IMR-90 (cell line): ENCODE results near the gene C1QL4. TPM values are rescaled to one million over a fixed set of nuclear protein-coding genes. Genes with fewer than 3 reads are reported as not detected.

ENCODE experiments used
- ATAC-seq: fragments of 200-7000 bp; cut with Tn5 transposase; 2 replicates; pipeline ENCODE4 v1.9.1; 2020; ENCODE audit warnings: low read depth, mild to moderate bottlenecking, moderate library complexity
- BruUV-seq: library from RNA; stranded (reverse); fragments of 400-500 nt; replicated peaks from 2 replicates; lab custom pipeline; 2021; lab: Mats Ljungman, UMichigan
- CTCF ChIA-PET: fragments of 300-600 bp; formaldehyde crosslinking; extraction: SDS; loops from one replicate; lab custom pipeline; 2021; ENCODE audit warnings: antibody characterized with exemption; lab: Yijun Ruan, JAX
- POLR2A ChIA-PET: fragments of 300-600 bp; sonication (Branson Sonifier 250); formaldehyde crosslinking; loops from one replicate; lab custom pipeline; 2022; ENCODE audit warnings: antibody characterized with exemption; ENCODE audit not compliant: unreplicated experiment; lab: Charles Lee
- DNase-seq: peaks from one replicate; pipeline ENCODE4 v3.0.0; 2013
- H2AFZ ChIP-seq: replicated peaks from 2 replicates; pipeline ENCODE3; 2013; ENCODE audit warnings: low read length, mild to moderate bottlenecking; ENCODE audit not compliant: poor library complexity
- H2AK5ac ChIP-seq: 2 replicates; pipeline ENCODE4 v1.6.1; 2013; ENCODE audit warnings: low read depth, low read length, inconsistent platforms
- H2AK9ac ChIP-seq: replicated peaks from 2 replicates; pipeline ENCODE3; 2013; ENCODE audit warnings: mild to moderate bottlenecking, low read depth, low read length, moderate library complexity; ENCODE audit not compliant: poor library complexity
- H2BK120ac ChIP-seq: 2 replicates; pipeline ENCODE4 v1.6.1; 2013; ENCODE audit warnings: low read depth, low read length, inconsistent platforms
- H2BK15ac ChIP-seq: 3 replicates; pipeline ENCODE4 v1.6.1; 2013; ENCODE audit warnings: low read depth, low read length, inconsistent platforms
- H2BK20ac ChIP-seq: 2 replicates; pipeline ENCODE4 v1.6.1; 2013; ENCODE audit warnings: low read depth, mild to moderate bottlenecking, inconsistent platforms, low read length, moderate library complexity
- H2BK5ac ChIP-seq: 2 replicates; pipeline ENCODE4 v1.6.1; 2013; ENCODE audit warnings: mild to moderate bottlenecking, low read depth, low read length, inconsistent platforms; ENCODE audit not compliant: poor library complexity, severe bottlenecking
- H3K14ac ChIP-seq: replicated peaks from 2 replicates; pipeline ENCODE4 v1.6.1; 2013; ENCODE audit warnings: low read depth, low read length, inconsistent platforms
- H3K18ac ChIP-seq: 2 replicates; pipeline ENCODE4 v1.6.1; 2013; ENCODE audit warnings: low read depth, low read length, control low read depth
- H3K23ac ChIP-seq: 2 replicates; pipeline ENCODE4 v1.6.1; 2013; ENCODE audit warnings: low read depth, low read length, inconsistent platforms
- H3K27ac ChIP-seq: 2 replicates; pipeline ENCODE4 v1.5.1; 2013; ENCODE audit warnings: mild to moderate bottlenecking, control low read depth, low read length; ENCODE audit not compliant: insufficient read depth
- H3K27me3 ChIP-seq: 2 replicates; pipeline ENCODE4 v1.6.1; 2013; ENCODE audit warnings: low read length; ENCODE audit not compliant: control insufficient read depth, insufficient read depth
- H3K36me3 ChIP-seq: 2 replicates; pipeline ENCODE4 v1.6.1; 2013; ENCODE audit warnings: low read length, mixed read lengths; ENCODE audit not compliant: control insufficient read depth, insufficient read depth
- H3K4ac ChIP-seq: 2 replicates; pipeline ENCODE4 v1.6.1; 2013; ENCODE audit warnings: low read depth, low read length, inconsistent platforms
- H3K4me1 ChIP-seq: 2 replicates; pipeline ENCODE4 v1.6.1; 2013; ENCODE audit warnings: low read length, mixed read lengths; ENCODE audit not compliant: control insufficient read depth, insufficient read depth
- H3K4me2 ChIP-seq: 2 replicates; pipeline ENCODE4 v1.6.1; 2013; ENCODE audit warnings: low read depth, mild to moderate bottlenecking, control low read depth, low read length, moderate library complexity
- H3K4me3 ChIP-seq: 2 replicates; pipeline ENCODE4 v1.5.1; 2013; ENCODE audit warnings: low read depth, mild to moderate bottlenecking, control low read depth, low read length, moderate library complexity; ENCODE audit not compliant: insufficient read depth
- H3K56ac ChIP-seq: 2 replicates; pipeline ENCODE4 v1.6.1; 2013; ENCODE audit warnings: low read length, inconsistent platforms; ENCODE audit not compliant: insufficient read depth; ENCODE audit errors: extremely low read depth
- H3K79me1 ChIP-seq, 2 experiments: 2 replicates each; pipeline ENCODE4 v1.6.1; 2013; ENCODE audit warnings: low read length in 2 of 2, inconsistent platforms in 1 of 2, low read depth in 1 of 2
- H3K9ac ChIP-seq: 2 replicates; pipeline ENCODE4 v1.6.1; 2013; ENCODE audit warnings: low read depth, low read length, control low read depth
- H3K9me1 ChIP-seq: 2 replicates; pipeline ENCODE4 v1.6.1; 2013; ENCODE audit warnings: low read length, inconsistent platforms; ENCODE audit not compliant: insufficient read depth
- H3K9me3 ChIP-seq: 2 replicates; pipeline ENCODE4 v1.6.1; 2013; ENCODE audit warnings: low read length; ENCODE audit not compliant: control insufficient read depth, insufficient read depth
- H4K20me1 ChIP-seq: 2 replicates; pipeline ENCODE4 v1.6.1; 2013; ENCODE audit warnings: low read length, inconsistent platforms; ENCODE audit not compliant: insufficient read depth
- H4K5ac ChIP-seq: 2 replicates; pipeline ENCODE4 v1.6.1; 2013; ENCODE audit warnings: mild to moderate bottlenecking, low read depth, low read length, control low read depth
- H4K8ac ChIP-seq, 2 experiments: 2 replicates each; pipeline ENCODE4 v1.6.1; 2013; ENCODE audit warnings: low read depth in 2 of 2, low read length in 2 of 2, control low read depth in 1 of 2, inconsistent platforms in 1 of 2
- H4K91ac ChIP-seq: 2 replicates; pipeline ENCODE4 v1.6.1; 2013; ENCODE audit warnings: low read depth, low read length, inconsistent platforms; ENCODE audit not compliant: insufficient read depth
- BHLHE40 ChIP-seq: fragments of 150-350 bp; IDR thresholded peaks from 2 replicates; pipeline ENCODE4 v1.6.1; 2016; ENCODE audit warnings: mild to moderate bottlenecking, low read depth, low read length
- CEBPB ChIP-seq: IDR thresholded peaks from 2 replicates; pipeline ENCODE4 v1.6.1; 2012; ENCODE audit warnings: low read depth, low read length, improper control_type of control experiment
- CHD1 ChIP-seq: IDR thresholded peaks from 2 replicates; pipeline ENCODE4 v1.6.1; 2012; ENCODE audit warnings: low read depth, low read length, improper control_type of control experiment
- CTCF ChIP-seq: conservative IDR thresholded peaks from 2 replicates; pipeline ENCODE4 v1.5.1; 2012; ENCODE audit warnings: mild to moderate bottlenecking, low read depth, low read length, improper control_type of control experiment
- ELK1 ChIP-seq: fragments of 150-350 bp; IDR thresholded peaks from 2 replicates; pipeline ENCODE4 v1.6.1; 2016; ENCODE audit warnings: low read depth, mild to moderate bottlenecking, low read length, moderate library complexity, borderline replicate concordance
- FOS ChIP-seq: fragments of 150-350 bp; IDR thresholded peaks from 2 replicates; pipeline ENCODE4 v1.6.1; 2016; ENCODE audit warnings: low read depth, low read length
- MXI1 ChIP-seq: IDR thresholded peaks from 2 replicates; pipeline ENCODE4 v1.6.1; 2012; ENCODE audit warnings: low read depth, mild to moderate bottlenecking, low read length, moderate library complexity, borderline replicate concordance
- NFE2L2 ChIP-seq: fragments of 150-350 bp; IDR thresholded peaks from 2 replicates; pipeline ENCODE4 v1.6.1; 2016; ENCODE audit warnings: low read depth, mild to moderate bottlenecking, low read length
- RAD21 ChIP-seq: IDR thresholded peaks from 2 replicates; pipeline ENCODE4 v1.6.1; 2012; ENCODE audit warnings: low read length, improper control_type of control experiment
- RCOR1 ChIP-seq: IDR thresholded peaks from 2 replicates; pipeline ENCODE4 v1.6.1; 2012; ENCODE audit warnings: mild to moderate bottlenecking, low read length, improper control_type of control experiment; ENCODE audit not compliant: insufficient replicate concordance
- RFX5 ChIP-seq: IDR thresholded peaks from 2 replicates; pipeline ENCODE4 v1.8.0; 2012; ENCODE audit warnings: low read depth, mild to moderate bottlenecking, low read length, moderate library complexity
- SMC3 ChIP-seq: fragments of 150-350 bp; IDR thresholded peaks from 2 replicates; pipeline ENCODE4 v1.6.1; 2016; ENCODE audit warnings: low read depth, mild to moderate bottlenecking, antibody characterized with exemption, low read length, moderate library complexity
- dilution Hi-C: fragments of 300-500 bp; cut with HindIII; formaldehyde crosslinking; loops from one replicate; pipeline ENCODE4 v1.14.3; 2018; ENCODE audit warnings: low sequenced_read_pairs; ENCODE audit not compliant: unreplicated experiment
- in situ Hi-C: fragments of 300-500 bp; cut with MboI; formaldehyde crosslinking; loops from 3 replicates; pipeline ENCODE4 v1.14.3; 2019; ENCODE audit warnings: low sequenced_read_pairs, inconsistent platforms, mixed read lengths
- intact Hi-C: fragments of 100-400 bp; cut with micrococcal nuclease; formaldehyde crosslinking; loops from 2 replicates; pipeline ENCODE4 v1.10.0; 2022
- polyA plus RNA-seq, 3 experiments: library from polyadenylated mRNA; depleted of rRNA; stranded (reverse); fragments of >200 nt; gene quantifications; 2 replicates each; pipeline ENCODE4 v1.2.3, GENCODE V29; 2012; ENCODE audit warnings: low replicate concordance in 1 of 3
- total RNA-seq: library from RNA; depleted of rRNA; stranded (reverse); fragments of >200 nt; gene quantifications from 2 replicates; pipeline ENCODE4 v1.2.3, GENCODE V29; 2012

The C1QL4 gene
- total and polyA plus RNA-seq, 2 of the 4 experiments (the other 2 are of a cell fraction): 0.18 to 0.46 TPM

DNA sequence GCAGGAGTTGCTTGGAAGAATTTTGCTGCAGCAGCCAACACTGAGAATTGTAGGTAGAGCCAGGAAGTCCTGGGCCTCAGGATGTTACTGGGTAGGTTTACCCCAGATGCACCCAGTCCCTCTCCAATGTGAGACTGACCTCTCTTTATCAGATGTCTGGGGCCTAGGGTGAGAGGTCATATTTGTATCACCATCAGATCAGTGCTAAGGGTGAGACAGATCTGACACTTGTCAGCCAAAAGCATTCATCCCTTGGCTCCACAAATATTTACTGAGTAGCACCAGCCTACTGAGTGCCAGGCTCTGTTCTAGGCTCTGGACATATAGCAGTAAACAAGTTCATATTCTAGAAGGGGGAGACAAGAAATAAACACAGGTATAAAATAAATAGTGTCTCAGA, 9.6 kb downstream of the C1QL4 start:
- Histone ChIP-seq H3K23ac (no peak overlapping the region), H3K4me2 (no peak overlapping the region), H2BK120ac (no peak overlapping the region), H2BK5ac (no peak overlapping the region), H4K91ac (no peak overlapping the region), H3K4me1 (peaks cover 6% of the 10 kb centered on the region; the same call in 1 of the 2 replicates), H3K56ac (no peak overlapping the region), H3K14ac (no peak overlapping the region), H4K8ac (no peak overlapping the region), H4K5ac (no peak overlapping the region), H2AK5ac (no peak overlapping the region), H3K9ac (no peak overlapping the region), H3K9me1 (no peaks in the 10 kb centered on the region; the same call in 1 of the 2 replicates), H3K18ac (no peak overlapping the region), H4K20me1 (no peaks in the 10 kb centered on the region), H3K9me3 (no peaks in the 10 kb centered on the region), H3K27ac (no peak overlapping the region), H2BK15ac (no peak overlapping the region), H2AFZ (no peak overlapping the region), H3K4ac (no peak overlapping the region), H2AK9ac (no peak overlapping the region), H3K4me3 (no peak overlapping the region), H3K79me1 (peaks cover 9 to 38% of the 10 kb centered on the region in 2 experiments; a peak in 3 of 4 replicates), H3K36me3 (peaks cover 6% of the 10 kb centered on the region), H3K27me3 (no peaks in the 10 kb centered on the region), H2BK20ac (no peak overlapping the region)
- DNase-seq (no peak), ATAC-seq (no peak)
- intact Hi-C loops: no loop called here
- no peak for TF ChIP-seq CEBPB
- no peak for TF ChIP-seq RAD21
- TF ChIP-seq CHD1: no peak
- no peak for TF ChIP-seq MXI1
- no peak for TF ChIP-seq BHLHE40
- TF ChIP-seq SMC3: no peak
- no peak for TF ChIP-seq NFE2L2
- TF ChIP-seq CTCF: no peak
- TF ChIP-seq ELK1: no peak
- no peak for TF ChIP-seq FOS
- no peak for TF ChIP-seq RFX5
- TF ChIP-seq RCOR1: no peak
- in situ Hi-C loops: no loop called here
- CTCF ChIA-PET: interaction anchor here (1.3 kb wide), 1 partner anchor 20 kb away, joined by 3 read pairs; no protein-coding TSS in a partner anchor
- no TSS peak for BruUV-seq
- dilution Hi-C loops: no loop called here
- POLR2A ChIA-PET: no interaction called here
